GM06990 (cell line): ENCODE measurements around the gene ZNF609.

Experiments used
- DNase-seq: peaks from one replicate; pipeline ENCODE4 v3.0.0-alpha.2; 2011; ENCODE audit not compliant: insufficient read length; ENCODE audit errors: extremely low read depth
- H3K27me3 ChIP-seq: replicated peaks from 2 replicates; pipeline ENCODE4 v1.6.0; 2011; ENCODE audit warnings: low read length; ENCODE audit not compliant: control insufficient read depth, insufficient read depth
- H3K36me3 ChIP-seq: 2 replicates; pipeline ENCODE4 v1.5.1; 2011; ENCODE audit warnings: low read length; ENCODE audit not compliant: control insufficient read depth, insufficient read depth
- H3K4me3 ChIP-seq: replicated peaks from 2 replicates; pipeline ENCODE4 v1.5.1; 2011; ENCODE audit warnings: low read depth, mild to moderate bottlenecking, control low read depth, low read length
- TF ChIP-seq, protein P1 (sequence below): IDR thresholded peaks from 2 replicates; pipeline ENCODE4 v1.5.1; 2011; ENCODE audit warnings: low read length, control low read depth, mild to moderate bottlenecking, inconsistent platforms; ENCODE audit not compliant: insufficient read depth, poor library complexity, severe bottlenecking

Gene ZNF609

DNA sequence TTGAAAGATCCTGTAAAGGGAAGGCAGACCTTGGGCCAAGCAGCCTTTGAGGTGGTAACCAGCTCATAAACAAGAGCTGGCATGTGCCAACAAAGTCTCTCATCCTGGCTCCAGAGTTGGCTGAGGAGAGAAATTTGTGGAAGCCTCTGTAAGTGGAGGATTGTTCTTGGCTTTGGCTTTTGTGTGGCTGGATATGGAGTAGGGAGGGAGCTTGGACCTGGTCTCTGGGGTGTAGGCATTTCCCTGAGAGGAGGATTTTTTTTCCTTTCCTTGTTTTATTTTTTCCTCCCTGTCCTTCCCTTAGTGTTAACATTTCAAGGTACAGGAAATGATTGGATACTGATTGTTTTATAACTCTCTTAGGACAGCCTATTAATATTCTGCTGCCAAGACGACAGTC lies 60.8 kb downstream of the ZNF609 start:
- Histone ChIP-seq H3K36me3 (no peaks in the 10 kb centered on the region; the same call in none of the 2 replicates), H3K27me3 (no peaks in the 10 kb centered on the region), H3K4me3 (no peak overlapping the region)
- no peak for DNase-seq
- TF ChIP-seq, protein P1, sequence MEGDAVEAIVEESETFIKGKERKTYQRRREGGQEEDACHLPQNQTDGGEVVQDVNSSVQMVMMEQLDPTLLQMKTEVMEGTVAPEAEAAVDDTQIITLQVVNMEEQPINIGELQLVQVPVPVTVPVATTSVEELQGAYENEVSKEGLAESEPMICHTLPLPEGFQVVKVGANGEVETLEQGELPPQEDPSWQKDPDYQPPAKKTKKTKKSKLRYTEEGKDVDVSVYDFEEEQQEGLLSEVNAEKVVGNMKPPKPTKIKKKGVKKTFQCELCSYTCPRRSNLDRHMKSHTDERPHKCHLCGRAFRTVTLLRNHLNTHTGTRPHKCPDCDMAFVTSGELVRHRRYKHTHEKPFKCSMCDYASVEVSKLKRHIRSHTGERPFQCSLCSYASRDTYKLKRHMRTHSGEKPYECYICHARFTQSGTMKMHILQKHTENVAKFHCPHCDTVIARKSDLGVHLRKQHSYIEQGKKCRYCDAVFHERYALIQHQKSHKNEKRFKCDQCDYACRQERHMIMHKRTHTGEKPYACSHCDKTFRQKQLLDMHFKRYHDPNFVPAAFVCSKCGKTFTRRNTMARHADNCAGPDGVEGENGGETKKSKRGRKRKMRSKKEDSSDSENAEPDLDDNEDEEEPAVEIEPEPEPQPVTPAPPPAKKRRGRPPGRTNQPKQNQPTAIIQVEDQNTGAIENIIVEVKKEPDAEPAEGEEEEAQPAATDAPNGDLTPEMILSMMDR = no peak

DNA sequence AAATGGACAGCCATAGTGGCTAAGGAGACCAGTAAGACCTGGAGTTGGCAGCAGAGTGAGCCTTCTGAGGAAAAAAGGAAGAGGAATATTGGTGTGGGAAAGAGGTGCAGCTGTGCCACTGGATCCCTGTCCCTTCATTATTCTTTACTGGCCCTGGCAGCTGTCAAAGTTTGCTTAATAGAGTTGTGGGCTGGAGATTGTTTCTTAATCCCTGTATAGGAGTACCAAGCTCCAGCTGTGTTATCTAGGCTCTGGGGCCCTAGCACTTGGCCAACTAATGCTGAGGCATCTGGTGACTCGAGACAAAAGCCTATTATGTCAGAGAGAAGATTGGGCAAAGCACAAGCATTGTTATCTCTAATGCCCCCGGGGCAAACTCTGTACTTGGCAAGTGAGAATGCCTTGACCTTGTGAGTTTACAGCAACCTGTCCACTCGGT lies 61.4 kb downstream of the ZNF609 start:
- no peak overlapping the region for H3K4me3 ChIP-seq
- TF ChIP-seq, protein P1 = no peak
- H3K27me3 ChIP-seq = no peaks in the 10 kb centered on the region
- DNase-seq = no peak
- H3K36me3 ChIP-seq = no peaks in the 10 kb centered on the region; the same call in none of the 2 replicates

DNA sequence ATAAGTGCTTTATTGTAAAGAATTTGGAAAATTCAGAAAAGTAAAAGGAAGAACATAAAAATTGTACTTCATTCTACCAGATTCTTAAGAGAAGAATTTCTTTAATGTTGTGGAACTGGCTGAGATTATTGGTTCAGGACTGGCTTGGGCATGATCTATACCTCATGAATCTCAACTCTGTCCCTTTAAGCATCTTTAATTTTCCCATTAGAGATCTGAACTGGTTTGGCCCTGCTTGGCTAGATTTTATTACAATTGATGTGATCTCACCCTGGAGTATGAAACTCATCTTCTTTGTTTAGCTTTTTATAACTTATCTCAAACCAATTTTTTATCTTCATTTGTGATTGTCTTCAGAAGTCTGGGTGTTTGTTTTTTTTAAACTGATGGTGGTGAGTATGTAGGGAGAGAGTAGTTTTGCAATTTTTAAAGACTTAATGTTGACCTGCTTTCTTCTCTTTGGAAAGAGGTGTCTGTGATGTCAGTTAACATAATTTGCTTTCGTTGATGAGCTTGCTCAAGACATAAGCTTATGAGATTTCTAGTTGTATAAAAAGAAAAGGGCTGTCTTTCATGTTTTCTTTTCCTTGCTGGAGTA lies 61.9 kb downstream of the ZNF609 start:
- Histone ChIP-seq H3K4me3 (no peak overlapping the region), H3K36me3 (no peaks in the 10 kb centered on the region; the same call in 1 of the 2 replicates), H3K27me3 (no peaks in the 10 kb centered on the region)
- TF ChIP-seq, protein P1 = no peak
- DNase-seq = no peak

DNA sequence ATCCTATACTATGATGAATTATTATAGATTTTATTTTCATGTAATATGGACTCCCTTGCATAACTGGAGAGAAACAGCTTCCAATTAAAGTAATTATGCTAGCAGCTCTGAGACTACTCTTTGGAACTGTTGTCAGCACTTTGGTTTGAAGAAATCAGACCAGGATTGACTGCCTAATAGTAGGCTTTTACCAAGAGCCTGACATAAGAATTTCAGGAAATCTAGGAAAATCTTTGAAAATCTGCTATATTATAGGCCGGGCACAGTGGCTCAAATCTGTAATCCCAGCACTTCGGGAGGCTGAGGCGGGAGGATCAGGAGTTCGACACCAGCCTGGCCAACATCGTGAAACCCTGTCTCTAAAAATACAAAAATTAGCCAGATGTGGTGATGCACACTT lies 62.9 kb downstream of the ZNF609 start:
- H3K36me3 ChIP-seq = no peaks in the 10 kb centered on the region; the same call in 1 of the 2 replicates
- TF ChIP-seq, protein P1 = no peak
- H3K4me3 ChIP-seq = no peak overlapping the region
- no peak for DNase-seq
- no peaks in the 10 kb centered on the region for H3K27me3 ChIP-seq

DNA sequence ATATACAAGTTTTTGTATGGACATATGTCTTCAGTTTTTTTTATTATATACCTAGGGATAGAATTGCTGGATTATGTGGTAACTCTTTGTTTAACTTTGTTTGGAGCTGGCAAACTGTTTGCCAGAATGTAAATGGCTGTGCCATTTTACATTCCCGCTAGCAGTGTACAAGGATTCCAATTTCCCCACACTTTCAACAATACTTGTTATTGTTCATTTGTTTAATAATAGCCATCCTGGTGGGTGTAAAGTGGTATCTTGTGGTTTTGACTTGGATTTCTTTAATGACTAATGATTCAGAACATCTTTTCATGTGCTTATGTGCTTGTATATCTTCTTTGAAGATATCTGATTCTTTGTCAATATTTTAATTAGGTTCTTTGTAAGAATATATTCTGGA lies 64.4 kb downstream of the ZNF609 start:
- Histone ChIP-seq H3K27me3 (no peaks in the 10 kb centered on the region), H3K4me3 (no peak overlapping the region), H3K36me3 (peaks cover 2% of the 10 kb centered on the region)
- TF ChIP-seq, protein P1 = no peak
- DNase-seq = no peak

DNA sequence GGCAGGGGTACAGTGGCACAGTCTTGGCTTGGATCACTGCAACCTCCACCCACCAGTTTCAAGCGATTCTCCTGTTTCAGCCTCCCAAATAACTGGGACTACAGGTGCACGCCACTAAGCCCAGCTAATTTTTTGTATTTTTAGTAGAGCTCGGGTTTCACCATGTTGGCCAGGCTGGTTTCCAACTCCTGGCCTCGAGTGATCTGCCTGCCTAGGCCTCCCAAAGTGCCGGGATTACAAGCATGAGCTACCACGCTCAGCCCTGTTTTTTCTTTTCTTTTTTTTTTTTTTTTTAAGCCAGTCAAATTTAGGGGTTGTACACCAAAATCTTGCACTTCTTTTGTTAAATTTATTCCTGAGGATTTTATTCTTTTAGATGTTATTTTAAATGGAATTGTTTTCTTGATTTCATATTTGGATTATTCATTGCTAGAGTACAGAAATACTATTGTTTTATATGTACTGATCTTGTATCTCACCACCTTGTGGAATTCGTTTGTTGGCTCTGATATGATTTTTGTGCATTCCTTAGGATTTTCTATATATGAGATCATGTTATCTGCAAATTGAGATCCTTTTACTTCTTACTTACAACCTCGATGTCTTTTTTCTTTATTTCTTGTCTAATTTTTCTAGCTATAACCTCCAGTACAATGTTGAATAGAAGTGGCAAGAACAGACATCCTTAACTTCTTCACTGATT lies 65.6 kb downstream of the ZNF609 start:
- Histone ChIP-seq H3K27me3 (no peaks in the 10 kb centered on the region), H3K4me3 (no peak overlapping the region), H3K36me3 (peaks cover 2% of the 10 kb centered on the region)
- TF ChIP-seq, protein P1 = no peak
- DNase-seq = no peak
